Measurements from ENCODE around the gene SLC39A8. TPM values are rescaled to one million over a fixed set of nuclear protein-coding genes. Genes with fewer than 3 reads are reported as not detected.

The SLC39A8 gene
- total and polyA plus RNA-seq, 2 experiments from 2014 or later, result 2.9 to 3.7 TPM

DNA sequence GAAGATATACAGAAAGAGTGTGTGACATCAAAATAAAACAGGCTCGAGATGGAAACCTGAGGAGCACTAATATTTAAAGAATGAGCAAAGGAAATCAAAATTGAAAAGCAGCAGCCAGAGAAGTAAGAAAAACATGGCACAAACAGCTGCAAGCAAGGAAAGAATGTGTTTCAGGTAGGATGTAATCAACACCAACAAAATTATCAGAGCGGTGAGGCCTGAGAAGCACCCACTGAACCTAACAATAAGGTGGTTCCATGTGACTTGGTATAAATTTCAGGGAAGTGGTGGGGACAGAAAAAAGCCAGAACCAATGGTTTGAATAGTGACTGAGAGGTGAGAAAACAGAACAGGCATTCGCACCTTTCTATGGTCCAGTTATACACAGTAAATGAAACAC, 11.5 kb downstream of the SLC39A8 start:
- Histone ChIP-seq H3K9me2 (ENCODE audit: insufficient read depth) (no peaks in the 10 kb centered on the region), H3K27me3 (replicated peaks; ENCODE audit: insufficient read depth) (no peaks in the 10 kb centered on the region), H2AFZ (no peak overlapping the region), H3F3A (ENCODE audit: insufficient read depth) (no peaks in the 10 kb centered on the region), H3K9me3 (ENCODE audit: low read depth) (no peaks in the 10 kb centered on the region), H3K36me3 (ENCODE audit: low read depth) (no peaks in the 10 kb centered on the region), H3K4me3 (no peak overlapping the region), H3K4me1 (ENCODE audit: insufficient read depth) (no peaks in the 10 kb centered on the region), H4K20me1 (ENCODE audit: insufficient read depth) (no peaks in the 10 kb centered on the region), H3K9ac (no peak overlapping the region), H3K4me2 (ENCODE audit: unreplicated experiment) (no peak overlapping the region), H3K79me2 (ENCODE audit: insufficient read depth) (no peaks in the 10 kb centered on the region), H3K27ac (no peak overlapping the region)
- in situ Hi-C loops (cut with MboI), result no loop called here
- WGBS, 2 experiments (ENCODE audit: low coverage in 1 of 2, low lambda C conversion rate in 2 of 2, missing lambda C conversion rate in 2 of 2), result 71 to 75% methylated on average over 3 of the region's 3 CpGs
- TF ChIP-seq EZH2phosphoT487 (IDR thresholded peaks at IDR 0.05; ENCODE audit: insufficient read depth, low read depth) (no peak), EZH2 (IDR thresholded peaks at IDR 0.05; ENCODE audit: insufficient read depth, poor library complexity, severe bottlenecking) (no peak)
- DNase-seq, result no peak

DNA sequence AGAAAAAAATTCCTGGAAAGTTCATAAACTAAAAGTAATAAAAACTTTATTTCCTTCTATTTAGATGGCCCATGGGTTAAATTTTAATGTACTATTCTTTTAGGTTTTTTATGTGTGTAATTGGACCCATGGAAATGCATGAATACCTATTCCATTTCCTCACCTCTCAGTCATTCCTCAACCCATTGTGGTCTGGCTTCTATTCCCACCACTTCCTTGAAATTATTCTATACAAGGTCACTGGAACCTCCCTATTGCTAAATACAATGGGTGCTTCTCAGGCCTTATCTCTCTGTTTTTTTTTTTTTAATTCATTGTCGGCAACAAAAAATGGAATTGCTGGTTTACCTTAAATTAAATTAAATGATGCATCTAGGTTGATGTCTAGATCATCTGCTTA, 17.2 kb downstream of the SLC39A8 start:
- DNase-seq, result peak; percentile 10
- H4K20me1 ChIP-seq (ENCODE audit: insufficient read depth), result no peaks in the 10 kb centered on the region
- no peak overlapping the region for H3K4me3 ChIP-seq
- H3K9me2 ChIP-seq (ENCODE audit: insufficient read depth), result no peaks in the 10 kb centered on the region
- WGBS, 2 experiments (ENCODE audit: low coverage in 1 of 2, low lambda C conversion rate in 2 of 2, missing lambda C conversion rate in 2 of 2), result 87 to 92% methylated on average over 1 of the region's 1 CpG
- H3F3A ChIP-seq (ENCODE audit: insufficient read depth), result no peaks in the 10 kb centered on the region
- H3K9ac ChIP-seq, result no peak overlapping the region
- in situ Hi-C loops (cut with MboI), result no loop called here
- no peak overlapping the region for H2AFZ ChIP-seq
- no peak for TF ChIP-seq EZH2 (IDR thresholded peaks at IDR 0.05; ENCODE audit: insufficient read depth, poor library complexity, severe bottlenecking)
- no peaks in the 10 kb centered on the region for H3K9me3 ChIP-seq (ENCODE audit: low read depth)
- H3K79me2 ChIP-seq (ENCODE audit: insufficient read depth), result no peaks in the 10 kb centered on the region
- H3K4me1 ChIP-seq (ENCODE audit: insufficient read depth), result no peaks in the 10 kb centered on the region
- H3K36me3 ChIP-seq (ENCODE audit: low read depth), result no peaks in the 10 kb centered on the region
- no peak overlapping the region for H3K27ac ChIP-seq
- H3K4me2 ChIP-seq (ENCODE audit: unreplicated experiment), result no peak overlapping the region
- H3K27me3 ChIP-seq (replicated peaks; ENCODE audit: insufficient read depth), result no peaks in the 10 kb centered on the region

DNA sequence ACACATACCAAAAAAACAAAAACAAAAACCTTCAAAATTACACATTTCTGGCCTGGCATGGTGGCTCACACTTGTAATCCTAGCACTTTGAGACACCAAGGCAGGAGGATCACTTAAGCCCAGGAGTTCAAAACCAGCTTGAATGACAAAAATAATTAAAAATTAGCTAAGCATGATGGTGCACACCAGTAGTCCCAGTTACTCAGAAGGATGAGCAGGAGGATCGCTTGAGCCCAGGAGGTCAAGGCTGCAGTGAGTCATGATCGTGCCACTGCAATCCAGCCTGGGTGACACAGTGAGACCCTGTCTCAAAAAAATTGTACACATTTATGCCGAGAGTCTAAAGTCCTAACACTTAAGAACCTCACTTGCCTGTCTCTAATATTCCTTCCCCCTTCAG, 18.3 kb downstream of the SLC39A8 start:
- Histone ChIP-seq H3K36me3 (ENCODE audit: low read depth) (no peaks in the 10 kb centered on the region), H3K27ac (no peak overlapping the region), H4K20me1 (ENCODE audit: insufficient read depth) (no peaks in the 10 kb centered on the region), H3K9ac (no peak overlapping the region), H3K4me3 (no peak overlapping the region), H3K9me2 (ENCODE audit: insufficient read depth) (no peaks in the 10 kb centered on the region), H3K27me3 (replicated peaks; ENCODE audit: insufficient read depth) (no peaks in the 10 kb centered on the region), H3K4me2 (ENCODE audit: unreplicated experiment) (no peak overlapping the region), H3K4me1 (ENCODE audit: insufficient read depth) (no peaks in the 10 kb centered on the region), H2AFZ (no peak overlapping the region), H3K79me2 (ENCODE audit: insufficient read depth) (no peaks in the 10 kb centered on the region), H3K9me3 (ENCODE audit: low read depth) (no peaks in the 10 kb centered on the region), H3F3A (ENCODE audit: insufficient read depth) (no peaks in the 10 kb centered on the region)
- no peak for DNase-seq
- 84 to 89% methylated on average over 3 of the region's 3 CpGs for WGBS, 2 experiments (ENCODE audit: low coverage in 1 of 2, low lambda C conversion rate in 2 of 2, missing lambda C conversion rate in 2 of 2)
- in situ Hi-C loops (cut with MboI), result no loop called here
- TF ChIP-seq EZH2phosphoT487 (IDR thresholded peaks at IDR 0.05; ENCODE audit: insufficient read depth, low read depth) (no peak), EZH2 (IDR thresholded peaks at IDR 0.05; ENCODE audit: insufficient read depth, poor library complexity, severe bottlenecking) (no peak)

DNA sequence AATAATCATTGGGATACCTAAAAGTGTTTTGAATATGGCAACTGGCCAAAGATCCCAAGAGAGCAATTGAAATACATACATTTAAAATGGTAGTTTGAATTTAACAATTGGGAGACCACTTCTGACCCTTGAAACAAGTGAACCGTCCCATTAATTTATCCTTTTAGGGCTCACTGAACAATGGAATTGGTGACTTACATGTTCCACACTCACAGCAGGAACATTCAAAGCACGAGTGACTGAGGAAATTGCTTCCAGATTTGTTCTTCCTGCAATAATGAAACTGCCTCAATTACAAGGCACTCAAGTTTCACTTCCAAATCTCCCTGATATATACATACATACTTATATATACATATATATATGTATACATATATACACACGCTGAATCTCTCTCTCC, 20.6 kb downstream of the SLC39A8 start:
- Histone ChIP-seq H2AFZ (no peak overlapping the region), H3K27ac (no peak overlapping the region), H3F3A (ENCODE audit: insufficient read depth) (no peaks in the 10 kb centered on the region), H3K9me2 (ENCODE audit: insufficient read depth) (no peaks in the 10 kb centered on the region), H3K79me2 (ENCODE audit: insufficient read depth) (no peaks in the 10 kb centered on the region), H3K4me2 (ENCODE audit: unreplicated experiment) (no peak overlapping the region), H3K9me3 (ENCODE audit: low read depth) (no peaks in the 10 kb centered on the region), H3K27me3 (replicated peaks; ENCODE audit: insufficient read depth) (no peaks in the 10 kb centered on the region), H3K9ac (no peak overlapping the region), H3K4me3 (no peak overlapping the region), H3K36me3 (ENCODE audit: low read depth) (no peaks in the 10 kb centered on the region), H4K20me1 (ENCODE audit: insufficient read depth) (no peaks in the 10 kb centered on the region), H3K4me1 (ENCODE audit: insufficient read depth) (no peaks in the 10 kb centered on the region)
- in situ Hi-C loops (cut with MboI), result no loop called here
- TF ChIP-seq EZH2phosphoT487 (IDR thresholded peaks at IDR 0.05; ENCODE audit: insufficient read depth, low read depth) (no peak), EZH2 (IDR thresholded peaks at IDR 0.05; ENCODE audit: insufficient read depth, poor library complexity, severe bottlenecking) (no peak)
- peak; percentile 32 for DNase-seq
- WGBS, 2 experiments (ENCODE audit: low coverage in 1 of 2, low lambda C conversion rate in 2 of 2, missing lambda C conversion rate in 2 of 2), result 11 to 15% methylated on average over 3 of the region's 3 CpGs

DNA sequence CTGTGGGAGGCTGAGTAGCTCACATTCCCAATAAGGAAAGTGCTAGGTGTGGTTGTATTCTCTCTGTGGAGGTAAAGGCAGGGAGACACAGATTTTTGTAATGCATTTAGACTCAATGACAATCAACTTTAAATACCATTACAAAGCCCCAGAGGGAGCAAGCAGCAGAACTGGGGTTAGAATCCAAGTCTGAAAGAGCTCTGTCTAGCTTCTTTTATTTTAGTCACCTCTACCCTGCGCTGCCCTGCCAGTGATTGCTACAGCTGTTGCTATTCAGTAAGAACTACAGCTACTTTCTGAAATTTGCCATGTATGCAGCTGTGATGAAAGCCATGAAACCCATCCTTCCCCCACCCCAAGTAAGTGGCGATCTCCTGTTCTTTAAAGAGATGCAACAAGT, 22.5 kb downstream of the SLC39A8 start:
- H2AFZ ChIP-seq, result no peak overlapping the region
- no peaks in the 10 kb centered on the region for H3F3A ChIP-seq (ENCODE audit: insufficient read depth)
- no peak overlapping the region for H3K27ac ChIP-seq
- TF ChIP-seq EZH2phosphoT487 (IDR thresholded peaks at IDR 0.05; ENCODE audit: insufficient read depth, low read depth), result no peak
- TF ChIP-seq EZH2 (IDR thresholded peaks at IDR 0.05; ENCODE audit: insufficient read depth, poor library complexity, severe bottlenecking), result no peak
- no peak overlapping the region for H3K4me2 ChIP-seq (ENCODE audit: unreplicated experiment)
- no peak for DNase-seq
- no peaks in the 10 kb centered on the region for H3K9me3 ChIP-seq (ENCODE audit: low read depth)
- no peaks in the 10 kb centered on the region for H3K4me1 ChIP-seq (ENCODE audit: insufficient read depth)
- H3K4me3 ChIP-seq, result no peak overlapping the region
- H3K27me3 ChIP-seq (replicated peaks; ENCODE audit: insufficient read depth), result no peaks in the 10 kb centered on the region
- H3K36me3 ChIP-seq (ENCODE audit: low read depth), result no peaks in the 10 kb centered on the region
- in situ Hi-C loops (cut with MboI), result no loop called here
- no peaks in the 10 kb centered on the region for H3K79me2 ChIP-seq (ENCODE audit: insufficient read depth)
- WGBS, 2 experiments (ENCODE audit: low coverage in 1 of 2, low lambda C conversion rate in 2 of 2, missing lambda C conversion rate in 2 of 2), result 95 to 97% methylated on average over 2 of the region's 2 CpGs
- H3K9ac ChIP-seq, result no peak overlapping the region
- H4K20me1 ChIP-seq (ENCODE audit: insufficient read depth), result no peaks in the 10 kb centered on the region
- no peaks in the 10 kb centered on the region for H3K9me2 ChIP-seq (ENCODE audit: insufficient read depth)
